AG04450 (cell line): Measurements from ENCODE around the gene AIMP2. TPM values are rescaled to one million over a fixed set of nuclear protein-coding genes. Genes with fewer than 3 reads are reported as not detected.

ENCODE experiments used
- CTCF ChIA-PET: fragments of 300-600, 350-600 bp; formaldehyde crosslinking; extraction: SDS; loops from one replicate; lab custom pipeline; 2022; ENCODE audit warnings: antibody characterized with exemption, inconsistent platforms; lab: Charles Lee
- POLR2A ChIA-PET: fragments of 350-600 bp; formaldehyde crosslinking; extraction: SDS; loops from one replicate; lab custom pipeline; 2021; ENCODE audit warnings: antibody characterized with exemption, inconsistent platforms; lab: Yijun Ruan, JAX
- DNase-seq: peaks from one replicate; pipeline ENCODE4 v3.0.0-alpha.2; 2011; ENCODE audit warnings: low read depth, low spot score
- H3K27ac ChIP-seq: one replicate; pipeline ENCODE4 v1.5.1; 2012; ENCODE audit warnings: low read depth, low read length, control low read depth
- H3K27me3 ChIP-seq: one replicate; pipeline ENCODE4 v1.6.0; 2012; ENCODE audit warnings: low read length; ENCODE audit not compliant: control insufficient read depth, insufficient read depth
- H3K4me3 ChIP-seq: 2 replicates; pipeline ENCODE4 v1.5.1; 2011; ENCODE audit warnings: mild to moderate bottlenecking, low read depth, low read length, control low read depth
- H3K9me3 ChIP-seq: 2 replicates; pipeline ENCODE4 v1.5.1; 2012; ENCODE audit warnings: low read length; ENCODE audit not compliant: control insufficient read depth, insufficient read depth
- CTCF ChIP-seq: IDR thresholded peaks from 2 replicates; pipeline ENCODE4 v1.5.1; 2011; ENCODE audit warnings: low read depth, low read length, control low read depth, inconsistent platforms
- polyA plus RNA-seq: library from polyadenylated mRNA; depleted of rRNA; stranded (reverse); fragments of >200 nt; gene quantifications from 2 replicates; pipeline ENCODE4 v1.2.3, GENCODE V29; 2011

The AIMP2 gene
- polyA plus RNA-seq, 1 experiment: 58.5 TPM

- H3K27ac ChIP-seq: no peak overlapping the region
- no peak for DNase-seq
Measured at GRCh38 chr7:6012355-6013104, 3.5 kb downstream of the AIMP2 start.

GRCh38 chr7:6015917-6016652 is 7.0 kb downstream of the AIMP2 start:
- peak; percentile 90 for DNase-seq
- H3K27me3 ChIP-seq: no peaks in the 10 kb centered on the region
- H3K9me3 ChIP-seq: no peaks in the 10 kb centered on the region
- ChIA-PET CTCF (interaction anchor here (0.8 kb wide), 1 partner anchor 19 kb away, joined by 3 read pairs; no protein-coding TSS in a partner anchor), POLR2A (interaction anchor here (1.0 to 1.3 kb wide), 2 partner anchors 19 to 41 kb away, joined by 3 to 4 read pairs; no protein-coding TSS in a partner anchor)
- peak overlapping the region; percentile 99 for H3K27ac ChIP-seq
- TF ChIP-seq CTCF: no peak
- H3K4me3 ChIP-seq: no peak overlapping the region

More at GRCh38 chr7:6012355-6013104, 3.5 kb downstream of the AIMP2 start:
- Histone ChIP-seq H3K9me3 (no peaks in the 10 kb centered on the region; the same call in 1 of the 2 replicates), H3K4me3 (no peak overlapping the region), H3K27me3 (no peaks in the 10 kb centered on the region)
- ChIA-PET POLR2A (no interaction called here), CTCF (interaction anchor here (0.7 to 1.0 kb wide), 2 partner anchors 15 kb away, joined by 3 read pairs; no protein-coding TSS in a partner anchor)
- no peak for TF ChIP-seq CTCF

- Histone ChIP-seq H3K9me3 (no peaks in the 10 kb centered on the region), H3K27ac (peak overlapping the region; percentile 99), H3K27me3 (no peaks in the 10 kb centered on the region), H3K4me3 (no peak overlapping the region)
- TF ChIP-seq CTCF: no peak
- CTCF ChIA-PET: no interaction called here
- no peak for DNase-seq
- POLR2A ChIA-PET: no interaction called here
Measured at GRCh38 chr7:6016653-6016966, 7.5 kb downstream of the AIMP2 start.

- Histone ChIP-seq H3K4me3 (no peak overlapping the region), H3K27me3 (no peaks in the 10 kb centered on the region), H3K9me3 (no peaks in the 10 kb centered on the region), H3K27ac (no peak overlapping the region)
- no peak for TF ChIP-seq CTCF
- POLR2A ChIA-PET: interaction anchor here (0.7 kb wide), 2 partner anchors 8 to 9 kb away, joined by 3 read pairs; no protein-coding TSS in a partner anchor
- no peak for DNase-seq
- CTCF ChIA-PET: no interaction called here
Measured at GRCh38 chr7:6020371-6021286, 11.6 kb downstream of the AIMP2 start.
